Measurements from ENCODE around the gene SHKBP1. TPM values are rescaled to one million over a fixed set of nuclear protein-coding genes. Genes with fewer than 3 reads are reported as not detected.

SHKBP1 gene
- total RNA-seq, 1 experiment from 2014 or later, result 43.0 TPM

GRCh38 chr19:40550951-40551350 is 25.7 kb upstream of the SHKBP1 start:
- TF ChIP-seq EZH2 (IDR thresholded peaks at IDR 0.05; ENCODE audit: low read length, unreplicated experiment), result no peak
- DNase-seq (no peak), ATAC-seq (no peak)
- no TSS peak for BruUV-seq (replicated peaks)
- H3K9ac ChIP-seq (ENCODE audit: low read length), result no peak overlapping the region
- no peaks in the 10 kb centered on the region for H3K9me3 ChIP-seq (ENCODE audit: low read length)
- H3K36me3 ChIP-seq (ENCODE audit: low read depth, low read length), result no peaks in the 10 kb centered on the region
- no peak overlapping the region for H3K4me3 ChIP-seq (ENCODE audit: low read length)
- intact Hi-C loops (cut with micrococcal nuclease), result no loop called here
- H2AFZ ChIP-seq (ENCODE audit: low read length), result no peak overlapping the region
- H3K27ac ChIP-seq (ENCODE audit: low read length), result no peak overlapping the region
- H3K79me2 ChIP-seq (ENCODE audit: low read length), result no peaks in the 10 kb centered on the region
- no peaks in the 10 kb centered on the region for H4K20me1 ChIP-seq (ENCODE audit: low read length)
- H3F3A ChIP-seq (ENCODE audit: low read length, unreplicated experiment), result no peaks in the 10 kb centered on the region
- POLR2A ChIA-PET (ENCODE audit: unreplicated experiment), result no interaction called here
- H3K27me3 ChIP-seq (ENCODE audit: low read length), result no peaks in the 10 kb centered on the region
- CTCF ChIA-PET, result no interaction called here
- H3K4me2 ChIP-seq (ENCODE audit: low read length), result no peak overlapping the region
- H3K4me1 ChIP-seq (ENCODE audit: insufficient read depth, low read length), result no peaks in the 10 kb centered on the region; the same call in 1 of the 2 replicates
- no peaks in the 10 kb centered on the region for H3K9me2 ChIP-seq (replicated peaks; ENCODE audit: low read length)

GRCh38 chr19:40552848-40553247 is 23.8 kb upstream of the SHKBP1 start:
- Histone ChIP-seq H3K27ac (ENCODE audit: low read length) (no peak overlapping the region), H3K4me1 (ENCODE audit: insufficient read depth, low read length) (no peaks in the 10 kb centered on the region; the same call in 1 of the 2 replicates), H3K9ac (ENCODE audit: low read length) (no peak overlapping the region), H3K27me3 (ENCODE audit: low read length) (no peaks in the 10 kb centered on the region), H2AFZ (ENCODE audit: low read length) (no peak overlapping the region), H4K20me1 (ENCODE audit: low read length) (no peaks in the 10 kb centered on the region), H3K4me2 (ENCODE audit: low read length) (no peak overlapping the region), H3F3A (ENCODE audit: low read length, unreplicated experiment) (no peaks in the 10 kb centered on the region), H3K9me2 (replicated peaks; ENCODE audit: low read length) (no peaks in the 10 kb centered on the region), H3K4me3 (ENCODE audit: low read length) (no peak overlapping the region), H3K79me2 (ENCODE audit: low read length) (no peaks in the 10 kb centered on the region), H3K36me3 (ENCODE audit: low read depth, low read length) (no peaks in the 10 kb centered on the region), H3K9me3 (ENCODE audit: low read length) (no peaks in the 10 kb centered on the region)
- BruUV-seq (replicated peaks), result no TSS peak
- DNase-seq (no peak), ATAC-seq (no peak)
- CTCF ChIA-PET, result no interaction called here
- intact Hi-C loops (cut with micrococcal nuclease), result no loop called here
- POLR2A ChIA-PET (ENCODE audit: unreplicated experiment), result no interaction called here
- TF ChIP-seq EZH2phosphoT487 (IDR thresholded peaks at IDR 0.05; ENCODE audit: borderline replicate concordance, low read length), result no peak
- TF ChIP-seq EZH2 (IDR thresholded peaks at IDR 0.05; ENCODE audit: low read length, unreplicated experiment), result no peak
- TF ChIP-seq CTCF (conservative IDR thresholded peaks at IDR 0.05; ENCODE audit: low read depth, low read length), result no peak

GRCh38 chr19:40553885-40554857 is 22.5 kb upstream of the SHKBP1 start:
- H4K20me1 ChIP-seq (ENCODE audit: low read length), result no peaks in the 10 kb centered on the region
- DNase-seq, result no peak
- no peaks in the 10 kb centered on the region for H3K4me1 ChIP-seq (ENCODE audit: insufficient read depth, low read length)
- no peaks in the 10 kb centered on the region for H3K9me3 ChIP-seq (ENCODE audit: low read length)
- no peaks in the 10 kb centered on the region for H3K79me2 ChIP-seq (ENCODE audit: low read length)
- BruUV-seq (replicated peaks), result no TSS peak
- CTCF ChIA-PET, result no interaction called here
- no peak for ATAC-seq
- intact Hi-C loops (cut with micrococcal nuclease), result no loop called here
- no peak overlapping the region for H3K9ac ChIP-seq (ENCODE audit: low read length)
- H3K4me2 ChIP-seq (ENCODE audit: low read length), result no peak overlapping the region
- H3K9me2 ChIP-seq (replicated peaks; ENCODE audit: low read length), result no peaks in the 10 kb centered on the region
- H3K36me3 ChIP-seq (ENCODE audit: low read depth, low read length), result no peaks in the 10 kb centered on the region
- no peak overlapping the region for H3K27ac ChIP-seq (ENCODE audit: low read length)
- no peaks in the 10 kb centered on the region for H3K27me3 ChIP-seq (ENCODE audit: low read length)
- no peak overlapping the region for H2AFZ ChIP-seq (ENCODE audit: low read length)
- H3F3A ChIP-seq (ENCODE audit: low read length, unreplicated experiment), result no peaks in the 10 kb centered on the region
- TF ChIP-seq EZH2phosphoT487 (IDR thresholded peaks at IDR 0.05; ENCODE audit: borderline replicate concordance, low read length) (no peak), CTCF (conservative IDR thresholded peaks at IDR 0.05; ENCODE audit: low read depth, low read length) (no peak), EZH2 (IDR thresholded peaks at IDR 0.05; ENCODE audit: low read length, unreplicated experiment) (no peak)
- no peak overlapping the region for H3K4me3 ChIP-seq (ENCODE audit: low read length)
- POLR2A ChIA-PET (ENCODE audit: unreplicated experiment), result no interaction called here

Data from PC-3 (cell line).